GM12801 (cell line): ENCODE data around the gene RCAN2.

Experiments used
- CTCF ChIP-seq: IDR thresholded peaks from one replicate; pipeline ENCODE4 v1.5.1; 2011; ENCODE audit warnings: control low read depth; ENCODE audit not compliant: insufficient read length; ENCODE audit errors: extremely low read depth

The RCAN2 gene

GRCh38 chr6:46255528-46255927 lies 235.7 kb downstream of the RCAN2 start:
- TF ChIP-seq CTCF, result no peak

- TF ChIP-seq CTCF, result no peak
These were observed 236.3 kb downstream of the RCAN2 start for GRCh38 chr6:46254946-46255345.

- no peak for TF ChIP-seq CTCF
These were observed 236.9 kb downstream of the RCAN2 start for GRCh38 chr6:46254331-46254730.

GRCh38 chr6:46251583-46252339 lies 239.5 kb downstream of the RCAN2 start:
- TF ChIP-seq CTCF, result no peak

GRCh38 chr6:46248143-46248542 lies 243.1 kb downstream of the RCAN2 start:
- TF ChIP-seq CTCF, result no peak

- no peak for TF ChIP-seq CTCF
These were observed 244.5 kb downstream of the RCAN2 start for GRCh38 chr6:46246727-46247126.

- no peak for TF ChIP-seq CTCF
These were observed 245.2 kb downstream of the RCAN2 start for GRCh38 chr6:46246081-46246480.
